ENCODE measurements around the gene EGLN1.
"Not testable (repeated sequence)": the region's sequence is repeated elsewhere in the genome, so short reads cannot be mapped to it uniquely, and the experiment has no call there.

EGLN1 gene

DNA sequence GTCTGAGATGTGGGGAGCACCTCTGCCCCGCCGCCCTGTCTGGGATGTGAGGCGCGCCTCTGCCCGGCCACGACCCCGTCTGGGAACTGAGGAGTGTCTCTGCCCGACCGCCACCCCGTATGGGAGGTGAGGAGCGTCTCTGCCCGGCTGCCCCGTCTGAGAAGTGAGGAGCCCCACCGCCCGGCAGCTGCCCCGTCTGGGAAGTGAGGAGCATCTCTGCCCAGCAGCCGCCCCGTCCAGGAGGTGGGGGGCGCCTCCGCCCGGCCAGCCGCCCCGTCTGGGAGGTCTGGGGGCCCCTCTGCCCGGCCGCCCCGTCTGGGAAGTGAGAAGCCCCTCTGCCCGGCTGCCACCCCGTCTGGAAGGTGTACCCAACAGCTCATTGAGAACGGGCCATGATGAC, 32.0 kb upstream of the EGLN1 start:
- in situ Hi-C loops (cut with HindIII; ENCODE audit: low pct_ligation_motif_present, low sequenced_read_pairs); H3K36me3 ChIP-seq (replicated peaks); H3K27ac ChIP-seq; H3K27me3 ChIP-seq (replicated peaks); H3K4me3 ChIP-seq (ENCODE audit: low read depth, low read length); DNase-seq: not testable (repeated sequence)

DNA sequence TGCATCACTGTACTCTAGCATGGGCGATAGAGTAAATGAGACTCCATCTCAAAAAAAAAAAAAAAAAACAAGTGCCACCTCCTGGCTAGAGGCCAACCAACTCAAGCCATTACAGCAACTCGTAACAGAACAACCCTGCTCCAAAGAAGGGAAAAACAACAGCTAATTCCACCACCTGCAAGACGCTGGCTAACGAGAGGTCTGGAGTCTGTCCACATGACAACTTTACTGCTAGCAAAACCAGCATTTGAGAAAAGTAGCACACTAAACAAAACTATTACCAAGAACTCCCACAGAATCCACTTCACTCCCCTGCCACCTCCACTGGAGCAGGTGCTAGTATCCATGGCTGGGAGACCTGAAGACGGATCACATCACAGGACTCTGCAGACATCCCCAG, 24.1 kb upstream of the EGLN1 start:
- no peak for DNase-seq
- Histone ChIP-seq H3K27me3 (replicated peaks) (no peaks in the 10 kb centered on the region), H3K27ac (no peak overlapping the region), H3K4me3 (ENCODE audit: low read depth, low read length) (no peak overlapping the region), H3K36me3 (replicated peaks) (no peaks in the 10 kb centered on the region)
- in situ Hi-C loops (cut with HindIII; ENCODE audit: low pct_ligation_motif_present, low sequenced_read_pairs), result no loop called here
- TF ChIP-seq, protein P1, sequence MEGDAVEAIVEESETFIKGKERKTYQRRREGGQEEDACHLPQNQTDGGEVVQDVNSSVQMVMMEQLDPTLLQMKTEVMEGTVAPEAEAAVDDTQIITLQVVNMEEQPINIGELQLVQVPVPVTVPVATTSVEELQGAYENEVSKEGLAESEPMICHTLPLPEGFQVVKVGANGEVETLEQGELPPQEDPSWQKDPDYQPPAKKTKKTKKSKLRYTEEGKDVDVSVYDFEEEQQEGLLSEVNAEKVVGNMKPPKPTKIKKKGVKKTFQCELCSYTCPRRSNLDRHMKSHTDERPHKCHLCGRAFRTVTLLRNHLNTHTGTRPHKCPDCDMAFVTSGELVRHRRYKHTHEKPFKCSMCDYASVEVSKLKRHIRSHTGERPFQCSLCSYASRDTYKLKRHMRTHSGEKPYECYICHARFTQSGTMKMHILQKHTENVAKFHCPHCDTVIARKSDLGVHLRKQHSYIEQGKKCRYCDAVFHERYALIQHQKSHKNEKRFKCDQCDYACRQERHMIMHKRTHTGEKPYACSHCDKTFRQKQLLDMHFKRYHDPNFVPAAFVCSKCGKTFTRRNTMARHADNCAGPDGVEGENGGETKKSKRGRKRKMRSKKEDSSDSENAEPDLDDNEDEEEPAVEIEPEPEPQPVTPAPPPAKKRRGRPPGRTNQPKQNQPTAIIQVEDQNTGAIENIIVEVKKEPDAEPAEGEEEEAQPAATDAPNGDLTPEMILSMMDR (IDR thresholded peaks at IDR 0.05; ENCODE audit: low read depth, low read length, missing control alignments), result no peak

DNA sequence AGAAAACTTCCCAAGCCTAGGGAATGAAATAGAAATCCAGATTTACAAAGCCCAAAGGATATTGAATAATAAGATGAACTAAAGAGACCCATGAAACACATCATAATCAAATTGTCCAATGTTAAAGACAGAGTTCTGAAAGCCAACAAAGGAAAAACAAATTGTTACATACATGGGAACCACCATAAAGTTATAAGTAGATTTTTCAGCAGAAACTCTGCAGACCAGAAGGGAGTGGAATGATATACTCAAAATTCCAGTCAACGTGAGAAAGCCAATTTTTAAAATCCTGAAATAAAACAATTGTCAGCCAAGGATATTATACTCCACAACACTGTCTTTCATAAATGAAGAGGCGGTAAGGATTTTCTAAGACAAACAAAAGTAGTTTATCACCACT, 22.0 kb upstream of the EGLN1 start:
- Histone ChIP-seq H3K27me3 (replicated peaks) (no peaks in the 10 kb centered on the region), H3K27ac (no peak overlapping the region), H3K4me3 (ENCODE audit: low read depth, low read length) (no peak overlapping the region), H3K36me3 (replicated peaks) (no peaks in the 10 kb centered on the region)
- DNase-seq, result no peak
- TF ChIP-seq, protein P1 (IDR thresholded peaks at IDR 0.05; ENCODE audit: low read depth, low read length, missing control alignments), result no peak
- in situ Hi-C loops (cut with HindIII; ENCODE audit: low pct_ligation_motif_present, low sequenced_read_pairs), result no loop called here

DNA sequence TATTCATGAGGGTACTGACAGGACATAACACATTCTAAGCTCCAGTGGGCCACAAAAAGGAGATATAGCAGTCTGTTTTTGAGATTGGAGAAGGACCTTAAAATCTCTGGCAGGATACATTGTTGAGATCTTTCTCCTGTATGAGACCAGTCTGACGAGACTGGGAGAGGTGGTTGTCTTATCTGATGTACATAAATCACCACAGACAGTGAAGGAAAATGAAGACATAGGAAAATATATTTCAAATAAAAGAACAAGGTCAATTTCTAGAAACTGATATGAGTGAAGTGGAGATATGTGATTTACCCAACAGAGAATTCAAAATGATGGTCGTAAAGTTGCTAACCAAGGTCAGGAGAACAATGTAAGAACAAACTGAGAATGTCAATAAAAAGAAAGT, 21.3 kb upstream of the EGLN1 start:
- Histone ChIP-seq H3K36me3 (replicated peaks) (no peaks in the 10 kb centered on the region), H3K27ac (no peak overlapping the region), H3K4me3 (ENCODE audit: low read depth, low read length) (no peak overlapping the region), H3K27me3 (replicated peaks) (no peaks in the 10 kb centered on the region)
- DNase-seq, result no peak
- in situ Hi-C loops (cut with HindIII; ENCODE audit: low pct_ligation_motif_present, low sequenced_read_pairs), result no loop called here
- TF ChIP-seq, protein P1 (IDR thresholded peaks at IDR 0.05; ENCODE audit: low read depth, low read length, missing control alignments), result no peak

DNA sequence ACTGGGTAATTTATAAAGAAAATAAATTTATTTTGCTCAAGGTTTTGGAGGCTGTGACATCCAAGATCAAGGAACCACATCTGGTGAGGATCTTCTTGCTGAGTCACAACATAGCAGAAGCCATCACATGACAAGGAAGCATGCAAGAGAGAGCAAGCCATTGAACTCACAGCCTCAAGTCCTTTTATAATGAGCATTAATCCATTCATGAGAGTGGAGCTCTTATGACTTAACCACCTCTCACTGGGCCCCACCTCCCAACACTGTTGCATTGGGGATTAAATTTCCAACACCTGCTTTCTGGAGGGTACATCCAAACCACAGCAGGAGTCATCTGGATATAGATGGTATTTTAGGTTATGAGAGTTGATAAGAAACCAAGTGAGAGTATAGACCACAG, 20.6 kb upstream of the EGLN1 start:
- H3K4me3 ChIP-seq (ENCODE audit: low read depth, low read length), result no peak overlapping the region
- no peak overlapping the region for H3K27ac ChIP-seq
- in situ Hi-C loops (cut with HindIII; ENCODE audit: low pct_ligation_motif_present, low sequenced_read_pairs), result no loop called here
- no peaks in the 10 kb centered on the region for H3K36me3 ChIP-seq (replicated peaks)
- DNase-seq, result no peak
- TF ChIP-seq, protein P1 (IDR thresholded peaks at IDR 0.05; ENCODE audit: low read depth, low read length, missing control alignments), result no peak
- H3K27me3 ChIP-seq (replicated peaks), result no peaks in the 10 kb centered on the region

DNA sequence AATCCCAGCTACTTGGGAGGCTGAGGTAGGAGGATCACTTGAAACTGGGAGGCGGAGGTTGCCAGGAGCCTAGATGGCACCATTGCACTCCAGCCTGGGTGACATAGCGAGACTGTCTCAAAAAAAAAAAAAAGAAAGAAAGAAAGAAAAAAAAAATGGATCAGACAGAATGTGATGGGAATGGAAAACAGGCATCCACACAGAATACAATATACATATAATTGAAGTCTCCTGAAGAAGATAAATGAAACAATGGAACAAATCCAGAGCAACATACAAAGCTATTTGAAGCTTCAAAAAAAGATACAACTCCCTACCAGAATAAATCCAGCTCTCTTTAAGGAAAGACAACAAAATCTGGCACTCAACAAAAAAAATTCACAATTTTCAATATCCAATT, 10.9 kb upstream of the EGLN1 start:
- Histone ChIP-seq H3K36me3 (replicated peaks) (no peaks in the 10 kb centered on the region), H3K27me3 (replicated peaks) (no peaks in the 10 kb centered on the region), H3K27ac (no peak overlapping the region), H3K4me3 (ENCODE audit: low read depth, low read length) (no peak overlapping the region)
- in situ Hi-C loops (cut with HindIII; ENCODE audit: low pct_ligation_motif_present, low sequenced_read_pairs), result no loop called here
- no peak for DNase-seq
- TF ChIP-seq, protein P1 (IDR thresholded peaks at IDR 0.05; ENCODE audit: low read depth, low read length, missing control alignments), result no peak

Measured in brain microvascular endothelial cell (primary cell).